K562 (cell line): ENCODE results near the gene UROD. TPM values are rescaled to one million over a fixed set of nuclear protein-coding genes. Genes with fewer than 3 reads are reported as not detected.
A peak's percentile ranks its signal among the peaks of the same experiment; 100 is the strongest.

ENCODE experiments used
- ATAC-seq: fragments of 200-7000 bp; cut with Tn5 transposase; 3 replicates; pipeline ENCODE4 v1.9.1; 2020; ENCODE audit warnings: moderate library complexity
- BruUV-seq: library from RNA; stranded (reverse); fragments of 400-500 nt; replicated peaks from 2 replicates; lab custom pipeline; 2021; lab: Mats Ljungman, UMichigan
- CTCF ChIA-PET: fragments of 300-600 bp; formaldehyde crosslinking; extraction: SDS; loops from one replicate; lab custom pipeline; 2021; ENCODE audit warnings: low intra/inter-chr PET ratio; lab: Yijun Ruan, JAX
- POLR2A ChIA-PET: fragments of 300-600, 350-650 bp; sonication (Branson Sonifier 250); formaldehyde crosslinking; extraction: SDS; loops from one replicate; lab custom pipeline; 2021; ENCODE audit warnings: antibody characterized with exemption, inconsistent platforms; lab: Yijun Ruan, JAX
- DNase-seq, 4 experiments: peaks; one replicate each; pipeline versions ENCODE4 v3.0.0 to v3.0.0-alpha.2; 2011 to 2018; ENCODE audit warnings: low spot score in 3 of 4, mixed read lengths in 3 of 4; ENCODE audit errors: extremely low read depth in 1 of 4
- FAIRE-seq: peaks from 2 replicates; lab custom pipeline; 2011; peaks lifted over from hg19 to GRCh38; lab: Jason Lieb, UNC
- H2AFZ ChIP-seq: 2 replicates; pipeline ENCODE4 v1.6.0; 2011; ENCODE audit warnings: low read depth, low read length, control low read depth, inconsistent platforms
- H3K27ac ChIP-seq: fragments of 200-600 bp; 3 replicates; pipeline ENCODE4 v1.8.0; 2011; ENCODE audit warnings: low read depth, mild to moderate bottlenecking, control low read depth, inconsistent platforms, low read length, moderate library complexity, mixed read lengths; ENCODE audit errors: extremely low read depth
- H3K27me3 ChIP-seq, 2 experiments: fragments of 300-600 bp in 1 of 2; 2 replicates in 1 of 2; 3 replicates in 1 of 2; pipeline versions ENCODE4 v1.6.0 to v1.8.0; 2011; ENCODE audit warnings: inconsistent platforms in 2 of 2, low read length in 2 of 2, mild to moderate bottlenecking in 1 of 2, mixed read lengths in 1 of 2, moderate library complexity in 1 of 2; ENCODE audit not compliant: control insufficient read depth in 2 of 2, insufficient read depth in 2 of 2
- H3K36me3 ChIP-seq: fragments of 300-600 bp; 3 replicates; pipeline ENCODE4 v1.8.0; 2011; ENCODE audit warnings: mild to moderate bottlenecking, low read length, inconsistent platforms; ENCODE audit not compliant: control insufficient read depth, insufficient read depth
- H3K4me1 ChIP-seq, 2 experiments: fragments of 200-600 bp in 1 of 2; replicated peaks in 1 of 2; 2 replicates in 1 of 2; 3 replicates in 1 of 2; pipeline versions ENCODE4 v1.5.1 to v1.8.0; 2011; ENCODE audit warnings: inconsistent platforms in 2 of 2, low read length in 2 of 2, mild to moderate bottlenecking in 1 of 2, mixed read lengths in 1 of 2, moderate library complexity in 1 of 2; ENCODE audit not compliant: control insufficient read depth in 2 of 2, insufficient read depth in 2 of 2
- H3K4me2 ChIP-seq: 2 replicates; pipeline ENCODE4 v1.6.1; 2011; ENCODE audit warnings: low read length, control low read depth, inconsistent platforms, mixed read lengths; ENCODE audit not compliant: insufficient read depth
- H3K4me3 ChIP-seq: fragments of 200-600 bp; sonication (generic), shearing (Covaris generic); 2 replicates; pipeline ENCODE4 v1.5.1; 2016; ENCODE audit warnings: control low read depth, inconsistent platforms
- H3K79me2 ChIP-seq: fragments of 200-600 bp; 3 replicates; pipeline ENCODE4 v1.8.0; 2011; ENCODE audit warnings: low read length, inconsistent platforms; ENCODE audit not compliant: control insufficient read depth, insufficient read depth
- H3K9ac ChIP-seq, 2 experiments: 2 replicates each; pipeline versions ENCODE4 v1.6.0 to v1.6.1; 2011; ENCODE audit warnings: low read depth in 2 of 2, low read length in 2 of 2, control low read depth in 1 of 2, inconsistent platforms in 1 of 2, mild to moderate bottlenecking in 1 of 2, mixed read lengths in 1 of 2; ENCODE audit not compliant: insufficient read depth in 1 of 2
- H3K9me1 ChIP-seq: one replicate; pipeline ENCODE4 v1.6.0; 2011; ENCODE audit warnings: inconsistent platforms, mild to moderate bottlenecking, low read length, moderate library complexity; ENCODE audit not compliant: control insufficient read depth, insufficient read depth
- H3K9me3 ChIP-seq: replicated peaks from 2 replicates; pipeline ENCODE4 v1.5.1; 2011; ENCODE audit warnings: low read depth, low read length, inconsistent platforms; ENCODE audit not compliant: control insufficient read depth, insufficient read depth
- H4K20me1 ChIP-seq: replicated peaks from 2 replicates; pipeline ENCODE4 v1.6.1; 2011; ENCODE audit warnings: low read length, inconsistent platforms, mixed read lengths; ENCODE audit not compliant: control insufficient read depth, insufficient read depth
- FOXA1 ChIP-seq: fragments of 450-650 bp; IDR thresholded peaks from 2 replicates; pipeline ENCODE4 v1.6.1; 2016; ENCODE audit warnings: mild to moderate bottlenecking, borderline replicate concordance
- JUNB ChIP-seq: fragments of 450-650 bp; formaldehyde crosslinking; conservative IDR thresholded peaks from 2 replicates; pipeline ENCODE4 v1.4.0; 2020; ENCODE audit warnings: mild to moderate bottlenecking
- MCM5 ChIP-seq: fragments of 450-650 bp; IDR thresholded peaks from 2 replicates; pipeline ENCODE4 v1.6.1; 2016; ENCODE audit warnings: low read depth
- OTX1 ChIP-seq: fragments of 450-650 bp; formaldehyde crosslinking; IDR thresholded peaks from 2 replicates; pipeline ENCODE4 v1.4.0; 2022; ENCODE audit warnings: mild to moderate bottlenecking
- RB1 ChIP-seq: fragments of 450-650 bp; IDR thresholded peaks from 2 replicates; pipeline ENCODE4 v1.6.1; 2017; ENCODE audit warnings: low read depth, mild to moderate bottlenecking
- XRCC5 ChIP-seq: fragments of 200-400 bp; formaldehyde crosslinking; IDR thresholded peaks from 2 replicates; pipeline ENCODE4 v1.6.1; 2017; ENCODE audit warnings: low read depth, mild to moderate bottlenecking, low read length
- ZC3H8 ChIP-seq: fragments of 450-650 bp; IDR thresholded peaks from 2 replicates; pipeline ENCODE4 v1.6.1; 2017
- ZNF431 ChIP-seq: sonication (generic); formaldehyde crosslinking; IDR thresholded peaks from 2 replicates; pipeline ENCODE4 v1.8.0; 2022; ENCODE audit warnings: mild to moderate bottlenecking, missing genetic modification reagents
- WGBS: fragments of 100-300 bp; shearing (Covaris generic); methylation state at CpG from one replicate; pipeline ENCODE4 v1.1.6; 2016; ENCODE audit warnings: low coverage, mixed read lengths; ENCODE audit not compliant: insufficient coverage; ENCODE audit errors: missing lambda C conversion rate; 5-methylcytosine and 5-hydroxymethylcytosine counted together
- in situ Hi-C: fragments of 300-500 bp; cut with MboI; formaldehyde crosslinking; loops from 4 replicates; pipeline ENCODE4 v1.15.0; 2018; ENCODE audit warnings: inconsistent platforms, mixed read lengths
- intact Hi-C: fragments of 100-400 bp; cut with micrococcal nuclease; formaldehyde crosslinking; loops from 2 replicates; pipeline ENCODE4 v1.14.2; 2022
- polyA plus RNA-seq, 8 experiments: library from polyadenylated mRNA; depleted of rRNA in 4 of 8; stranded (reverse) in 5 of 8; unstranded in 3 of 8; fragments of >200 nt; fragmentation: Nextera tagmentation in 2 of 8; fragmentation: Illumina TruSeq in 1 of 8; extraction: Ambion mirVana in 2 of 8; extraction: Trizol in 1 of 8; gene quantifications; 2 replicates each; pipeline versions ENCODE4 v1.2.1 to v1.2.3, GENCODE V29; 2011 to 2014; ENCODE audit warnings: inconsistent platforms in 1 of 8, missing spikeins in 1 of 8
- total RNA-seq, 7 experiments: library from RNA; depleted of rRNA in 6 of 7; stranded (reverse); fragments of >200 nt in 6 of 7; fragmentation: Illumina TruSeq in 2 of 7; extraction: Trizol in 2 of 7; gene quantifications; 2 replicates each; pipeline versions ENCODE4 v1.2.1 to v1.2.3, GENCODE V29; 2011 to 2021; ENCODE audit warnings: low replicate concordance in 1 of 7
- TF ChIP-seq, protein P1 (sequence below), 2 experiments: fragments of 450-650 bp in 1 of 2; IDR thresholded peaks; 2 replicates each; pipeline ENCODE4 v1.6.1; 2011 to 2017; ENCODE audit warnings: low read depth in 2 of 2, antibody characterized with exemption in 1 of 2, borderline replicate concordance in 1 of 2, low read length in 1 of 2, mild to moderate bottlenecking in 1 of 2, mixed read lengths in 1 of 2; ENCODE audit not compliant: control insufficient read depth in 1 of 2
- TF ChIP-seq, protein P2 (sequence below): IDR thresholded peaks from 2 replicates; pipeline ENCODE4 v1.6.1; 2011; ENCODE audit warnings: borderline replicate concordance, low read depth, mild to moderate bottlenecking, moderate library complexity, low read length; ENCODE audit not compliant: insufficient read depth, poor library complexity, severe bottlenecking
- TF ChIP-seq, protein P3 (sequence below): fragments of 450-650 bp; IDR thresholded peaks from 2 replicates; pipeline ENCODE4 v1.6.1; 2014; ENCODE audit warnings: low read depth, mild to moderate bottlenecking, moderate library complexity, borderline replicate concordance
- TF ChIP-seq, protein P4 (sequence below): fragments of 450-650 bp; IDR thresholded peaks from 2 replicates; pipeline ENCODE4 v1.6.1; 2016; ENCODE audit warnings: low read depth, mild to moderate bottlenecking, moderate library complexity

UROD gene
- total and polyA plus RNA-seq, 9 of the 15 experiments (the other 6 are each of a cell fraction or from before 2014, with no cell fraction given): 533 to 2,933 (median 1,100) TPM

DNA sequence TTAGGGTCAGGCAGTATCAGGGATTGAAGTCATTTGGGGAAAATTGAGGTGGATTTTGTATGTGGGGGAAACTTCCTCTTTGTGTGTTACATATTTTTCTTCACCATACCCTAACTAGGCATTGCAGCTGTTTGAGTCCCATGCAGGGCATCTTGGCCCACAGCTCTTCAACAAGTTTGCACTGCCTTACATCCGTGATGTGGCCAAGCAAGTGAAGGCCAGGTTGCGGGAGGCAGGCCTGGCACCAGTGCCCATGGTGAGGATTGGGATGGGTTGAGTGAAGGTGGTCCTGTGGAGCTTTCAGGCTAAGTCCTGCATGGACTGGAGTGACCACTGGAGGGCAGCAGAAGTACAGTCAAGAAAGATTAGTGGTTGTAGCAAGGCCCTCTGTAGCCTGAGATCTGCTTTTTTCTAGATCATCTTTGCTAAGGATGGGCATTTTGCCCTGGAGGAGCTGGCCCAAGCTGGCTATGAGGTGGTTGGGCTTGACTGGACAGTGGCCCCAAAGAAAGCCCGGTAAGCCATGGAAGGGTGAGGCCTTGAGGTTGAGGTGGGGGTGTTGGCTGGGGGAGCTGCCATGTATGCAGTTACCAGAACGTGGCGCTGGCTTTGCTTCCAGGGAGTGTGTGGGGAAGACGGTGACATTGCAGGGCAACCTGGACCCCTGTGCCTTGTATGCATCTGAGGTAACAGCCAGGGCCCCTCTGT lies 2.4 kb downstream of the UROD start:
- 12% methylated on average over 6 of the region's 6 CpGs for WGBS
- ATAC-seq: peak; percentile 39
- H4K20me1 ChIP-seq: peaks cover 24% of the 10 kb centered on the region; the same call in 1 of the 2 replicates
- H3K27me3 ChIP-seq: no peaks in the 10 kb centered on the region
- in situ Hi-C loops: loop anchor here (5.0 kb wide), 4 partner anchors 177 to 478 kb away; partner anchors contain the start of gene TESK2
- peaks cover 44 to 48% of the 10 kb centered on the region in 2 experiments for H3K4me1 ChIP-seq
- H3K9ac ChIP-seq: peak overlapping the region; percentile 83 to 84
- peak; percentile 73 for FAIRE-seq
- H2AFZ ChIP-seq: no peak overlapping the region
- H3K9me1 ChIP-seq: peaks cover 9% of the 10 kb centered on the region
- peak overlapping the region; percentile 95 for H3K4me2 ChIP-seq
- DNase-seq: peak; percentile 68 to 91 (median 72)
- no TSS peak for BruUV-seq
- ChIA-PET CTCF (interaction anchor here (0.5 to 4.6 kb wide), 9 partner anchors 178 to 485 kb away, joined by 3 to 58 read pairs (median 5); partner anchors contain the start of genes CCDC163 and MMACHC), POLR2A (interaction anchor here (0.6 to 8.7 kb wide), 26 partner anchors 10 to 507 kb away, joined by 3 to 113 read pairs (median 4); partner anchors contain the start of genes BTBD19, EIF2B3, HPDL and MUTYH)
- intact Hi-C loops: loop anchor here (1.0 to 10.0 kb wide), 6 partner anchors 73 to 560 kb away; partner anchors contain the start of gene ZSWIM5
- peak overlapping the region; percentile 86 for H3K4me3 ChIP-seq
- H3K36me3 ChIP-seq: peaks cover 35% of the 10 kb centered on the region
- H3K79me2 ChIP-seq: peaks cover 48% of the 10 kb centered on the region
- peak overlapping the region; percentile 85; the same call in 2 of the 3 replicates for H3K27ac ChIP-seq
- no peaks in the 10 kb centered on the region for H3K9me3 ChIP-seq
- TF ChIP-seq FOXA1 (no peak), XRCC5 (peak; percentile 96), OTX1 (CRISPR knock-in tag) (no peak), ZNF431 (CRISPR knock-in tag) (0 out of 2 replicates have a peak, but pooled peaks have one; percentile 23), JUNB (CRISPR knock-in tag) (no peak), RB1 (peak; percentile 44; the same call in 1 of the 2 replicates), MCM5 (no peak), ZC3H8 (peak; percentile 59; the same call in 1 of the 2 replicates)
- TF ChIP-seq, protein P1, sequence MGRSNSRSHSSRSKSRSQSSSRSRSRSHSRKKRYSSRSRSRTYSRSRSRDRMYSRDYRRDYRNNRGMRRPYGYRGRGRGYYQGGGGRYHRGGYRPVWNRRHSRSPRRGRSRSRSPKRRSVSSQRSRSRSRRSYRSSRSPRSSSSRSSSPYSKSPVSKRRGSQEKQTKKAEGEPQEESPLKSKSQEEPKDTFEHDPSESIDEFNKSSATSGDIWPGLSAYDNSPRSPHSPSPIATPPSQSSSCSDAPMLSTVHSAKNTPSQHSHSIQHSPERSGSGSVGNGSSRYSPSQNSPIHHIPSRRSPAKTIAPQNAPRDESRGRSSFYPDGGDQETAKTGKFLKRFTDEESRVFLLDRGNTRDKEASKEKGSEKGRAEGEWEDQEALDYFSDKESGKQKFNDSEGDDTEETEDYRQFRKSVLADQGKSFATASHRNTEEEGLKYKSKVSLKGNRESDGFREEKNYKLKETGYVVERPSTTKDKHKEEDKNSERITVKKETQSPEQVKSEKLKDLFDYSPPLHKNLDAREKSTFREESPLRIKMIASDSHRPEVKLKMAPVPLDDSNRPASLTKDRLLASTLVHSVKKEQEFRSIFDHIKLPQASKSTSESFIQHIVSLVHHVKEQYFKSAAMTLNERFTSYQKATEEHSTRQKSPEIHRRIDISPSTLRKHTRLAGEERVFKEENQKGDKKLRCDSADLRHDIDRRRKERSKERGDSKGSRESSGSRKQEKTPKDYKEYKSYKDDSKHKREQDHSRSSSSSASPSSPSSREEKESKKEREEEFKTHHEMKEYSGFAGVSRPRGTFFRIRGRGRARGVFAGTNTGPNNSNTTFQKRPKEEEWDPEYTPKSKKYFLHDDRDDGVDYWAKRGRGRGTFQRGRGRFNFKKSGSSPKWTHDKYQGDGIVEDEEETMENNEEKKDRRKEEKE (IDR thresholded peaks at IDR 0.05; ENCODE audit: borderline replicate concordance in 1 of 2, control insufficient read depth in 1 of 2, low read depth in 2 of 2, low read length in 1 of 2): no peak
- TF ChIP-seq, protein P2, sequence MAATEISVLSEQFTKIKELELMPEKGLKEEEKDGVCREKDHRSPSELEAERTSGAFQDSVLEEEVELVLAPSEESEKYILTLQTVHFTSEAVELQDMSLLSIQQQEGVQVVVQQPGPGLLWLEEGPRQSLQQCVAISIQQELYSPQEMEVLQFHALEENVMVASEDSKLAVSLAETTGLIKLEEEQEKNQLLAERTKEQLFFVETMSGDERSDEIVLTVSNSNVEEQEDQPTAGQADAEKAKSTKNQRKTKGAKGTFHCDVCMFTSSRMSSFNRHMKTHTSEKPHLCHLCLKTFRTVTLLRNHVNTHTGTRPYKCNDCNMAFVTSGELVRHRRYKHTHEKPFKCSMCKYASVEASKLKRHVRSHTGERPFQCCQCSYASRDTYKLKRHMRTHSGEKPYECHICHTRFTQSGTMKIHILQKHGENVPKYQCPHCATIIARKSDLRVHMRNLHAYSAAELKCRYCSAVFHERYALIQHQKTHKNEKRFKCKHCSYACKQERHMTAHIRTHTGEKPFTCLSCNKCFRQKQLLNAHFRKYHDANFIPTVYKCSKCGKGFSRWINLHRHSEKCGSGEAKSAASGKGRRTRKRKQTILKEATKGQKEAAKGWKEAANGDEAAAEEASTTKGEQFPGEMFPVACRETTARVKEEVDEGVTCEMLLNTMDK: no peak
- TF ChIP-seq, protein P3, sequence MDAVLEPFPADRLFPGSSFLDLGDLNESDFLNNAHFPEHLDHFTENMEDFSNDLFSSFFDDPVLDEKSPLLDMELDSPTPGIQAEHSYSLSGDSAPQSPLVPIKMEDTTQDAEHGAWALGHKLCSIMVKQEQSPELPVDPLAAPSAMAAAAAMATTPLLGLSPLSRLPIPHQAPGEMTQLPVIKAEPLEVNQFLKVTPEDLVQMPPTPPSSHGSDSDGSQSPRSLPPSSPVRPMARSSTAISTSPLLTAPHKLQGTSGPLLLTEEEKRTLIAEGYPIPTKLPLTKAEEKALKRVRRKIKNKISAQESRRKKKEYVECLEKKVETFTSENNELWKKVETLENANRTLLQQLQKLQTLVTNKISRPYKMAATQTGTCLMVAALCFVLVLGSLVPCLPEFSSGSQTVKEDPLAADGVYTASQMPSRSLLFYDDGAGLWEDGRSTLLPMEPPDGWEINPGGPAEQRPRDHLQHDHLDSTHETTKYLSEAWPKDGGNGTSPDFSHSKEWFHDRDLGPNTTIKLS: no peak
- TF ChIP-seq, protein P4, sequence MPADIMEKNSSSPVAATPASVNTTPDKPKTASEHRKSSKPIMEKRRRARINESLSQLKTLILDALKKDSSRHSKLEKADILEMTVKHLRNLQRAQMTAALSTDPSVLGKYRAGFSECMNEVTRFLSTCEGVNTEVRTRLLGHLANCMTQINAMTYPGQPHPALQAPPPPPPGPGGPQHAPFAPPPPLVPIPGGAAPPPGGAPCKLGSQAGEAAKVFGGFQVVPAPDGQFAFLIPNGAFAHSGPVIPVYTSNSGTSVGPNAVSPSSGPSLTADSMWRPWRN: no peak
